Osteoblast (primary cell): Measurements from ENCODE around the gene ATP10A. TPM values are rescaled to one million over a fixed set of nuclear protein-coding genes. Genes with fewer than 3 reads are reported as not detected.
A peak's percentile ranks its signal among the peaks of the same experiment; 100 is the strongest.

Experiments used
- DNase-seq: peaks from one replicate; pipeline ENCODE4 v3.0.0; 2011; ENCODE audit warnings: low spot score, mixed read lengths; ENCODE audit not compliant: insufficient read length; ENCODE audit errors: missing footprints
- H2AFZ ChIP-seq: 2 replicates; pipeline ENCODE4 v1.6.0; 2011; ENCODE audit warnings: mild to moderate bottlenecking, low read length
- H3K27ac ChIP-seq: 2 replicates; pipeline ENCODE4 v1.5.1; 2011; ENCODE audit warnings: mild to moderate bottlenecking, low read depth, low read length, moderate library complexity
- H3K27me3 ChIP-seq: 2 replicates; pipeline ENCODE4 v1.6.0; 2012; ENCODE audit warnings: mild to moderate bottlenecking, control low read depth, inconsistent platforms, low read length, moderate library complexity; ENCODE audit not compliant: insufficient read depth
- H3K36me3 ChIP-seq: 2 replicates; pipeline ENCODE4 v1.5.1; 2011; ENCODE audit warnings: mild to moderate bottlenecking, low read length, control low read depth, moderate library complexity; ENCODE audit not compliant: insufficient read depth
- H3K4me1 ChIP-seq: 2 replicates; pipeline ENCODE4 v1.5.1; 2011; ENCODE audit warnings: mild to moderate bottlenecking, low read length, control low read depth, moderate library complexity; ENCODE audit not compliant: insufficient read depth
- H3K4me2 ChIP-seq: 2 replicates; pipeline ENCODE4 v1.6.0; 2011; ENCODE audit warnings: mild to moderate bottlenecking, low read length; ENCODE audit not compliant: insufficient read depth
- H3K4me3 ChIP-seq: fragments of 200-600 bp; sonication (generic); 3 replicates; pipeline ENCODE4 v1.5.1; 2012; ENCODE audit warnings: mild to moderate bottlenecking, low read length, inconsistent platforms; ENCODE audit not compliant: insufficient read depth
- H3K79me2 ChIP-seq: 2 replicates; pipeline ENCODE4 v1.6.0; 2012; ENCODE audit warnings: mild to moderate bottlenecking, low read length, control low read depth, inconsistent platforms; ENCODE audit not compliant: insufficient read depth
- H3K9me3 ChIP-seq: 2 replicates; pipeline ENCODE4 v1.5.1; 2011; ENCODE audit warnings: low read depth, low read length, control low read depth
- H4K20me1 ChIP-seq: 2 replicates; pipeline ENCODE4 v1.6.0; 2012; ENCODE audit warnings: mild to moderate bottlenecking, low read length, control low read depth; ENCODE audit not compliant: insufficient read depth
- CTCF ChIP-seq: IDR thresholded peaks from 2 replicates; pipeline ENCODE4 v1.5.1; 2011; ENCODE audit warnings: mild to moderate bottlenecking, low read depth, low read length, moderate library complexity; ENCODE audit errors: extremely low read depth
- total RNA-seq: library from RNA; depleted of rRNA; stranded (reverse); fragments of >200 nt; gene quantifications from 2 replicates; pipeline ENCODE4 v1.2.3, GENCODE V29; 2012

The ATP10A gene
- total RNA-seq, 1 donor: 32.9 TPM

- no peaks in the 10 kb centered on the region for H3K9me3 ChIP-seq
- no peak overlapping the region for H3K4me3 ChIP-seq
- peaks cover 35% of the 10 kb centered on the region for H3K4me1 ChIP-seq
- no peaks in the 10 kb centered on the region for H4K20me1 ChIP-seq
- no peak overlapping the region for H2AFZ ChIP-seq
- TF ChIP-seq CTCF: no peak
- no peak overlapping the region for H3K27ac ChIP-seq
- no peak overlapping the region for H3K4me2 ChIP-seq
- H3K27me3 ChIP-seq: no peaks in the 10 kb centered on the region
- no peak for DNase-seq
- peaks cover 16% of the 10 kb centered on the region for H3K36me3 ChIP-seq
- no peaks in the 10 kb centered on the region for H3K79me2 ChIP-seq
These were observed 176.3 kb downstream of the ATP10A start for GRCh38 chr15:25686780-25687179.

- no peaks in the 10 kb centered on the region for H3K9me3 ChIP-seq
- H3K4me2 ChIP-seq: peak overlapping the region; percentile 61
- H3K36me3 ChIP-seq: peaks cover 32% of the 10 kb centered on the region
- no peaks in the 10 kb centered on the region for H3K27me3 ChIP-seq
- H2AFZ ChIP-seq: no peak overlapping the region
- no peaks in the 10 kb centered on the region for H4K20me1 ChIP-seq
- peak; percentile 98 for DNase-seq
- peak overlapping the region; percentile 50 for H3K27ac ChIP-seq
- no peak for TF ChIP-seq CTCF
- H3K4me3 ChIP-seq: peak overlapping the region; percentile 18
- H3K4me1 ChIP-seq: peaks cover 21% of the 10 kb centered on the region
- H3K79me2 ChIP-seq: no peaks in the 10 kb centered on the region
These were observed 178.4 kb downstream of the ATP10A start for GRCh38 chr15:25684521-25685431.

- H2AFZ ChIP-seq: no peak overlapping the region
- peak; percentile 32 for DNase-seq
- no peaks in the 10 kb centered on the region for H3K79me2 ChIP-seq
- peaks cover 36% of the 10 kb centered on the region for H3K36me3 ChIP-seq
- peak overlapping the region; percentile 61 for H3K4me2 ChIP-seq
- no peaks in the 10 kb centered on the region for H4K20me1 ChIP-seq
- no peak for TF ChIP-seq CTCF
- peaks cover 21% of the 10 kb centered on the region for H3K4me1 ChIP-seq
- H3K27me3 ChIP-seq: no peaks in the 10 kb centered on the region
- no peak overlapping the region for H3K4me3 ChIP-seq
- no peaks in the 10 kb centered on the region for H3K9me3 ChIP-seq
- peak overlapping the region; percentile 50 for H3K27ac ChIP-seq
These were observed 179.2 kb downstream of the ATP10A start for GRCh38 chr15:25683911-25684310.

- Histone ChIP-seq H3K79me2 (no peaks in the 10 kb centered on the region), H3K36me3 (peaks cover 41% of the 10 kb centered on the region), H3K4me1 (peaks cover 21% of the 10 kb centered on the region), H3K27ac (no peak overlapping the region), H3K9me3 (no peaks in the 10 kb centered on the region), H3K27me3 (no peaks in the 10 kb centered on the region), H4K20me1 (no peaks in the 10 kb centered on the region), H3K4me3 (no peak overlapping the region), H2AFZ (no peak overlapping the region), H3K4me2 (no peak overlapping the region)
- no peak for DNase-seq
- TF ChIP-seq CTCF: no peak
These were observed 179.7 kb downstream of the ATP10A start for GRCh38 chr15:25683415-25683814.
